Placental epithelial cell (primary cell): ENCODE results near the gene PAWR. TPM values are rescaled to one million over a fixed set of nuclear protein-coding genes. Genes with fewer than 3 reads are reported as not detected.

ENCODE experiments used
- total RNA-seq: library from RNA; depleted of rRNA; stranded (reverse); fragments of >200 nt; gene quantifications from 2 replicates; pipeline ENCODE4 v1.2.3, GENCODE V29; 2012

The PAWR gene
- 44.8 and 93.4 TPM in 2 replicates for total RNA-seq

GRCh38 chr12:79690638-79691510, at the start of gene PAWR:
TSS of gene PAWR (minus strand) at chr12:79690964. CDS start at chr12:79690244, 720 bp downstream.

Other genes with a start within 250 kb of the PAWR start
- gene PPP1R12A, start 244.1 kb upstream of the PAWR start, total RNA-seq, result 66.7 and 80.5 TPM in 2 replicates